BLaER1 (cell line): ENCODE data around the gene FBXO24.
"Not testable (repeated sequence)": the region's sequence is repeated elsewhere in the genome, so short reads cannot be mapped to it uniquely, and the experiment has no call there.

Experiments used
- H3K27ac ChIP-seq: shearing (Covaris generic); formaldehyde crosslinking; 2 replicates; pipeline ENCODE4 v1.8.1; 2022
- H3K27me3 ChIP-seq: shearing (Covaris generic); formaldehyde crosslinking; 2 replicates; pipeline ENCODE4 v1.8.1; 2022
- H3K36me3 ChIP-seq: shearing (Covaris generic); formaldehyde crosslinking; 2 replicates; pipeline ENCODE4 v1.8.1; 2022
- H3K4me1 ChIP-seq: shearing (Covaris generic); formaldehyde crosslinking; 2 replicates; pipeline ENCODE4 v1.8.1; 2022
- H3K4me2 ChIP-seq: shearing (Covaris generic); formaldehyde crosslinking; 2 replicates; pipeline ENCODE4 v1.8.1; 2022
- H3K4me3 ChIP-seq: shearing (Covaris generic); formaldehyde crosslinking; 2 replicates; pipeline ENCODE4 v1.8.1; 2022
- H3K9ac ChIP-seq: shearing (Covaris generic); formaldehyde crosslinking; 2 replicates; pipeline ENCODE4 v1.8.1; 2022
- H3K9me3 ChIP-seq: shearing (Covaris generic); formaldehyde crosslinking; 2 replicates; pipeline ENCODE4 v1.8.1; 2022
- H4K20me1 ChIP-seq: shearing (Covaris generic); formaldehyde crosslinking; 2 replicates; pipeline ENCODE4 v1.8.1; 2022
- Cebpa-rat ChIP-seq: shearing (Covaris generic); IDR thresholded peaks from 2 replicates; pipeline ENCODE4 v1.8.1; 2022

The FBXO24 gene

GRCh38 chr7:100556541-100556940 lies 29.6 kb upstream of the FBXO24 start:
- Histone ChIP-seq H3K9ac (no peak overlapping the region), H3K9me3 (no peaks in the 10 kb centered on the region), H3K4me2 (no peak overlapping the region), H3K4me3 (no peak overlapping the region), H4K20me1 (no peaks in the 10 kb centered on the region), H3K4me1 (no peaks in the 10 kb centered on the region), H3K36me3 (peaks cover 63% of the 10 kb centered on the region), H3K27me3 (no peaks in the 10 kb centered on the region), H3K27ac (no peak overlapping the region)
- TF ChIP-seq Cebpa-rat = no peak

GRCh38 chr7:100559127-100559526 lies 27.0 kb upstream of the FBXO24 start:
- H3K27ac ChIP-seq = no peak overlapping the region
- peaks cover 57% of the 10 kb centered on the region for H3K36me3 ChIP-seq
- H4K20me1 ChIP-seq = no peaks in the 10 kb centered on the region
- H3K27me3 ChIP-seq = no peaks in the 10 kb centered on the region
- peaks cover 6% of the 10 kb centered on the region; the same call in 1 of the 2 replicates for H3K4me1 ChIP-seq
- no peak overlapping the region for H3K4me3 ChIP-seq
- no peaks in the 10 kb centered on the region for H3K9me3 ChIP-seq
- H3K9ac ChIP-seq = no peak overlapping the region
- no peak overlapping the region for H3K4me2 ChIP-seq
- TF ChIP-seq Cebpa-rat = no peak

GRCh38 chr7:100561491-100562194 lies 24.5 kb upstream of the FBXO24 start:
- no peak overlapping the region for H3K27ac ChIP-seq
- H3K36me3 ChIP-seq = peaks cover 32% of the 10 kb centered on the region
- no peaks in the 10 kb centered on the region for H3K27me3 ChIP-seq
- TF ChIP-seq Cebpa-rat = no peak
- no peaks in the 10 kb centered on the region for H3K9me3 ChIP-seq
- H4K20me1 ChIP-seq = no peaks in the 10 kb centered on the region
- 0 out of 2 replicates have a peak overlapping the region, but pooled peaks have one; percentile 24 for H3K9ac ChIP-seq
- peaks cover 10% of the 10 kb centered on the region; the same call in 1 of the 2 replicates for H3K4me1 ChIP-seq
- H3K4me3 ChIP-seq = no peak overlapping the region
- H3K4me2 ChIP-seq = no peak overlapping the region

GRCh38 chr7:100562195-100563099 lies 23.7 kb upstream of the FBXO24 start:
- Histone ChIP-seq H3K27ac (no peak overlapping the region), H3K27me3 (no peaks in the 10 kb centered on the region), H4K20me1 (no peaks in the 10 kb centered on the region), H3K4me1 (peaks cover 18% of the 10 kb centered on the region), H3K4me2 (no peak overlapping the region), H3K9me3 (no peaks in the 10 kb centered on the region), H3K9ac (0 out of 2 replicates have a peak overlapping the region, but pooled peaks have one; percentile 24), H3K4me3 (no peak overlapping the region), H3K36me3 (peaks cover 25% of the 10 kb centered on the region)
- no peak for TF ChIP-seq Cebpa-rat

GRCh38 chr7:100563100-100563564 lies 23.0 kb upstream of the FBXO24 start:
- no peak for TF ChIP-seq Cebpa-rat
- Histone ChIP-seq H4K20me1 (no peaks in the 10 kb centered on the region), H3K4me1 (peaks cover 25% of the 10 kb centered on the region), H3K27ac (no peak overlapping the region), H3K9ac (no peak overlapping the region), H3K36me3 (peaks cover 19% of the 10 kb centered on the region), H3K9me3 (no peaks in the 10 kb centered on the region), H3K4me2 (no peak overlapping the region), H3K27me3 (no peaks in the 10 kb centered on the region), H3K4me3 (no peak overlapping the region)

GRCh38 chr7:100563809-100564400 lies 22.2 kb upstream of the FBXO24 start:
- Histone ChIP-seq H3K27me3 (no peaks in the 10 kb centered on the region; the same call in 1 of the 2 replicates), H3K4me3 (no peak overlapping the region), H3K4me2 (no peak overlapping the region), H3K27ac (no peak overlapping the region), H4K20me1 (no peaks in the 10 kb centered on the region), H3K36me3 (peaks cover 19% of the 10 kb centered on the region), H3K9ac (no peak overlapping the region), H3K4me1 (peaks cover 33% of the 10 kb centered on the region), H3K9me3 (no peaks in the 10 kb centered on the region)
- no peak for TF ChIP-seq Cebpa-rat

GRCh38 chr7:100564405-100564804 lies 21.7 kb upstream of the FBXO24 start:
- Histone ChIP-seq H3K36me3 (peaks cover 19% of the 10 kb centered on the region), H3K4me1 (peaks cover 38% of the 10 kb centered on the region)
- not testable (repeated sequence) for H3K4me3 ChIP-seq, H3K4me2 ChIP-seq, H3K9me3 ChIP-seq, H3K9ac ChIP-seq, H4K20me1 ChIP-seq, H3K27me3 ChIP-seq, H3K27ac ChIP-seq

GRCh38 chr7:100565133-100565571 lies 21.0 kb upstream of the FBXO24 start:
- Histone ChIP-seq H3K27me3 (peaks cover 12% of the 10 kb centered on the region), H3K9me3 (no peaks in the 10 kb centered on the region), H4K20me1 (peaks cover 8% of the 10 kb centered on the region; the same call in 1 of the 2 replicates), H3K4me3 (no peak overlapping the region), H3K4me1 (peaks cover 46% of the 10 kb centered on the region), H3K9ac (no peak overlapping the region), H3K27ac (no peak overlapping the region), H3K36me3 (peaks cover 19% of the 10 kb centered on the region), H3K4me2 (no peak overlapping the region)
- no peak for TF ChIP-seq Cebpa-rat

- no peaks in the 10 kb centered on the region for H3K9me3 ChIP-seq
- no peak overlapping the region for H3K4me3 ChIP-seq
- H3K36me3 ChIP-seq = peaks cover 19% of the 10 kb centered on the region
- H3K9ac ChIP-seq = no peak overlapping the region
- H3K4me2 ChIP-seq = no peak overlapping the region
- H4K20me1 ChIP-seq = peaks cover 17% of the 10 kb centered on the region
- H3K4me1 ChIP-seq = peaks cover 55% of the 10 kb centered on the region
- no peak overlapping the region for H3K27ac ChIP-seq
- TF ChIP-seq Cebpa-rat = no peak
- H3K27me3 ChIP-seq = peaks cover 22% of the 10 kb centered on the region
Measured at GRCh38 chr7:100566018-100566531, 20.1 kb upstream of the FBXO24 start.
